HG03139 (cell line): ENCODE data around the gene HSBP1.
A peak's percentile ranks its signal among the peaks of the same experiment; 100 is the strongest.

Source experiments
- ATAC-seq: cut with Tn5 transposase; IDR thresholded peaks from one replicate; pipeline ENCODE4 v1.9.1; 2021; ENCODE audit not compliant: unreplicated experiment

HSBP1 gene

GRCh38 chr16:83802554-83803205 lies 5.1 kb upstream of the HSBP1 start:
- ATAC-seq: peak; percentile 13

- ATAC-seq: no peak
Measured at GRCh38 chr16:83803811-83804210, 4.0 kb upstream of the HSBP1 start.

GRCh38 chr16:83804366-83804765 lies 3.4 kb upstream of the HSBP1 start:
- no peak for ATAC-seq

GRCh38 chr16:83806036-83806435 lies 1.7 kb upstream of the HSBP1 start:
- no peak for ATAC-seq

GRCh38 chr16:83806731-83807130 lies 1.0 kb upstream of the HSBP1 start:
- no peak for ATAC-seq

GRCh38 chr16:83807327-83807709 lies 460 bp upstream of the HSBP1 start:
- no peak for ATAC-seq

- peak; percentile 5 for ATAC-seq
Measured at GRCh38 chr16:83808573-83809014, 816 bp downstream of the HSBP1 start.

- ATAC-seq: no peak
Measured at GRCh38 chr16:83809092-83809491, 1.3 kb downstream of the HSBP1 start.

GRCh38 chr16:83810901-83811300 lies 3.1 kb downstream of the HSBP1 start:
- ATAC-seq: no peak

GRCh38 chr16:83813823-83814658 lies 6.3 kb downstream of the HSBP1 start:
- ATAC-seq: no peak

GRCh38 chr16:83814659-83814985 lies 6.8 kb downstream of the HSBP1 start:
- ATAC-seq: no peak

- no peak for ATAC-seq
Measured at GRCh38 chr16:83817022-83817421, 9.2 kb downstream of the HSBP1 start.

- no peak for ATAC-seq
Measured at GRCh38 chr16:83818276-83818675, 10.5 kb downstream of the HSBP1 start.

GRCh38 chr16:83819361-83819760 lies 11.6 kb downstream of the HSBP1 start:
- no peak for ATAC-seq

- ATAC-seq: no peak
Measured at GRCh38 chr16:83826146-83826913, 18.6 kb downstream of the HSBP1 start.

GRCh38 chr16:83830091-83830768 lies 22.5 kb downstream of the HSBP1 start:
- ATAC-seq: no peak

- ATAC-seq: no peak
Measured at GRCh38 chr16:83830769-83831455, 23.1 kb downstream of the HSBP1 start.

GRCh38 chr16:83831456-83831987 lies 23.7 kb downstream of the HSBP1 start:
- no peak for ATAC-seq

GRCh38 chr16:83833921-83834320 lies 26.1 kb downstream of the HSBP1 start:
- no peak for ATAC-seq
